Right lobe of liver (tissue), 4 donors: ENCODE measurements around the gene LHFPL5.

Experiments used
- CTCF ChIP-seq, 4 donors: fragments of 200-600 bp in 3 of 4; fragments of 450-650 bp in 1 of 4; IDR thresholded peaks; one replicate each; pipeline versions ENCODE4 v1.5.1 to v1.8.0; 2016 to 2022; ENCODE audit warnings: antibody characterized with exemption in 4 of 4, mild to moderate bottlenecking in 2 of 4
- POLR2A ChIP-seq: fragments of 450-650 bp; IDR thresholded peaks from one replicate; pipeline ENCODE4 v1.6.1; 2017; ENCODE audit warnings: antibody characterized with exemption, mild to moderate bottlenecking
- donor health status: DM: no; HTN: no; CAD: no.
- donor health status: DM: no; HTN: no; CAD: no.
- donor health status: DM: no; HTN: yes; CAD: no.

- TF ChIP-seq CTCF (IDR thresholded peaks at IDR 0.05) (no peak), POLR2A (no peak)
These were observed 39.4 kb upstream of the LHFPL5 start for GRCh38 chr6:35765739-35766138.
